ENCODE results near the gene NAA10. TPM values are rescaled to one million over a fixed set of nuclear protein-coding genes. Genes with fewer than 3 reads are reported as not detected.

NAA10 gene
- total RNA-seq, 2 donors from 2014 or later, result 60.1 to 66.4 TPM

DNA sequence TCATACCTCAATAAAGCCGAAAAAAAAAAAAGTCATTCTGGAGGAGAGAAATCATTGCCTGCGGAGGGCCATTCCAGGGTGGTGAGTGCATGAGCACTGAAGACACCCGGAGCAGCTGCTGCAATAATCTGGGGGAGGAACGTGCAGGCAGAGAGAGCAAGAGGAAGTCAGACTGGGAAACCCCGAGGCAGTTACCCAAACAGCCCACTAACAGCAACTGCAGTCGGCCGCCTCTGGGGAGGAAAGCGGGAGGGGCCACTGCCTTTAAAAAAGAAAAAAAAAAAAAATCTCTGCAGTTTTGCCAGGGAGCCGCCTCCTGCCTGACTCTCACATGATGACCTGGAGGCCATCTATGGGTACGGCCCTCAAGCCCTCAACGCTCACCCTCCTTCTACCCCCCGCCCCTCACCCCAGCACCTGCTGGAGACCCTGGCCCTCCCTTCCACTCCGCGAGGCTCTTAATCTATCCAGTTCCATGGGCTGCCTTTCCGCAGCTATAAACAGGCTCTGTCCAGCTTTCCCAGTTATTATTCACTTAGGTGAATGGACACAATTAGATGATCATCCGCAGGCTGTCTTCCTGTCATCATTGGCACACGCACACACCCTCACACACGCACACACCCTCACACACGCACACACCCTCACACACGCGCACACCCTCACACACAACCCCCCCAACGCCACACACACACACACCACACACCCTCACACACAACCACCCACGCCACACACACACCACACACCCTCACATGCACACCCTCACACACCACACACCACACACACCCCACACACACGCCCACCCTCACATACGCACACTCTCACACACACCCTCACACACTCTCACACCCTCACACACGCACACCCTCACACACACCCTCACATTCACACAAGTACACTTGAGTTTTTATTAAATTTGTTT, 33.7 kb downstream of the NAA10 start:
- no peaks in the 10 kb centered on the region for H3K36me3 ChIP-seq
- H3K4me1 ChIP-seq (ENCODE audit: control insufficient read depth in 1 of 2, low read depth in 2 of 2), result no peaks in the 10 kb centered on the region
- no peak overlapping the region for H3K27ac ChIP-seq
- no peak for ATAC-seq (ENCODE audit: insufficient number of reproducible peaks, low FRiP score, low read depth)
- no peak overlapping the region for H3K4me3 ChIP-seq
- H3K9me3 ChIP-seq, result no peaks in the 10 kb centered on the region
- TF ChIP-seq, protein P1, sequence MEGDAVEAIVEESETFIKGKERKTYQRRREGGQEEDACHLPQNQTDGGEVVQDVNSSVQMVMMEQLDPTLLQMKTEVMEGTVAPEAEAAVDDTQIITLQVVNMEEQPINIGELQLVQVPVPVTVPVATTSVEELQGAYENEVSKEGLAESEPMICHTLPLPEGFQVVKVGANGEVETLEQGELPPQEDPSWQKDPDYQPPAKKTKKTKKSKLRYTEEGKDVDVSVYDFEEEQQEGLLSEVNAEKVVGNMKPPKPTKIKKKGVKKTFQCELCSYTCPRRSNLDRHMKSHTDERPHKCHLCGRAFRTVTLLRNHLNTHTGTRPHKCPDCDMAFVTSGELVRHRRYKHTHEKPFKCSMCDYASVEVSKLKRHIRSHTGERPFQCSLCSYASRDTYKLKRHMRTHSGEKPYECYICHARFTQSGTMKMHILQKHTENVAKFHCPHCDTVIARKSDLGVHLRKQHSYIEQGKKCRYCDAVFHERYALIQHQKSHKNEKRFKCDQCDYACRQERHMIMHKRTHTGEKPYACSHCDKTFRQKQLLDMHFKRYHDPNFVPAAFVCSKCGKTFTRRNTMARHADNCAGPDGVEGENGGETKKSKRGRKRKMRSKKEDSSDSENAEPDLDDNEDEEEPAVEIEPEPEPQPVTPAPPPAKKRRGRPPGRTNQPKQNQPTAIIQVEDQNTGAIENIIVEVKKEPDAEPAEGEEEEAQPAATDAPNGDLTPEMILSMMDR (IDR thresholded peaks at IDR 0.05), result no peak
- no peak for DNase-seq (ENCODE audit: low spot score)
- no peaks in the 10 kb centered on the region for H3K27me3 ChIP-seq (replicated peaks; ENCODE audit: insufficient read depth)

DNA sequence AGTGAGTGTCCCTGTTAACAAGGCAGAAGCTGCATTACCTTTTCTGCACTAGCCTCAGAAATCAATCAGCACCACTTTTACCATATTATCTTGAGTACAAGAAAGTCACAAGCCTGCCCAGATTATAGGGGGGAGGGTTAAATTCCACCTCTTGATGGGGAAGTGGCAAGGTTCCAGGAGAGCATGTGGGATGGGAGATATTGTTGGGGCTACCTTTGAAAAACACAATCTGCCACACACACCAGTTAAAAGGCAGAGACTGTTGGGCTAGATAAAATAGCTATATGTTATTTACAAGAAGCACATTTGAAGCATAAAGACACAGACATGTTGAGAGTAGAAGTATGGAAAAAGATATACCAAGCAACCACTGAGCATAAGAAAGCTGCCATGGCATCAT, 36.9 kb downstream of the NAA10 start:
- TF ChIP-seq, protein P1 (IDR thresholded peaks at IDR 0.05), result no peak
- H3K9me3 ChIP-seq, result no peaks in the 10 kb centered on the region
- no peaks in the 10 kb centered on the region for H3K36me3 ChIP-seq
- H3K27me3 ChIP-seq (replicated peaks; ENCODE audit: insufficient read depth), result no peaks in the 10 kb centered on the region
- H3K4me1 ChIP-seq (ENCODE audit: control insufficient read depth in 1 of 2, low read depth in 2 of 2), result no peaks in the 10 kb centered on the region
- no peak for DNase-seq (ENCODE audit: low spot score)
- H3K27ac ChIP-seq, result no peak overlapping the region
- no peak overlapping the region for H3K4me3 ChIP-seq
- no peak for ATAC-seq (ENCODE audit: insufficient number of reproducible peaks, low FRiP score, low read depth)

DNA sequence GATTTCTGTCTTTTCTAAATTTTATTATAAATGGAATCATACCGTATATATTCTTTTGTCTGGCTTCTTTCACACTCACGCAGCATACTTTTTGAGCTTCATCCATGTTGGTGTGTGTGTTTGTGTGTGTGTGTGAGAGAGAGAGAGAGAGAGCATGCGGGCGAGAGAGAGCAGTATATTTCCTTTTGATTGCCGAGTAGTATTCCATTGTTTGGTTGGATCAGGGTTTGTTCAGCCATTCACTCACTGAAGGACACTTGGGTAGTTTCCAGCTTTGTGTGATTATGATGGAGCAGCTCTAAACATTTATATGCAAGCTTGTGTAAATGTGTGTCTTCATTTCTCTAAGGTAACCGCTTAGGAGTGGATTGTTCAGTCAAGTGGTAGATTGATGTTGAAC, 45.7 kb downstream of the NAA10 start:
- H3K4me1 ChIP-seq (ENCODE audit: control insufficient read depth in 1 of 2, low read depth in 2 of 2), result peaks cover 0 to 7% of the 10 kb centered on the region in 2 donors
- H3K27ac ChIP-seq, result no peak overlapping the region
- no peaks in the 10 kb centered on the region for H3K9me3 ChIP-seq
- ATAC-seq (ENCODE audit: insufficient number of reproducible peaks, low FRiP score, low read depth) (no peak), DNase-seq (ENCODE audit: low spot score) (no peak)
- no peaks in the 10 kb centered on the region for H3K36me3 ChIP-seq
- TF ChIP-seq, protein P1 (IDR thresholded peaks at IDR 0.05), result no peak
- no peak overlapping the region for H3K4me3 ChIP-seq
- H3K27me3 ChIP-seq (replicated peaks; ENCODE audit: insufficient read depth), result no peaks in the 10 kb centered on the region

DNA sequence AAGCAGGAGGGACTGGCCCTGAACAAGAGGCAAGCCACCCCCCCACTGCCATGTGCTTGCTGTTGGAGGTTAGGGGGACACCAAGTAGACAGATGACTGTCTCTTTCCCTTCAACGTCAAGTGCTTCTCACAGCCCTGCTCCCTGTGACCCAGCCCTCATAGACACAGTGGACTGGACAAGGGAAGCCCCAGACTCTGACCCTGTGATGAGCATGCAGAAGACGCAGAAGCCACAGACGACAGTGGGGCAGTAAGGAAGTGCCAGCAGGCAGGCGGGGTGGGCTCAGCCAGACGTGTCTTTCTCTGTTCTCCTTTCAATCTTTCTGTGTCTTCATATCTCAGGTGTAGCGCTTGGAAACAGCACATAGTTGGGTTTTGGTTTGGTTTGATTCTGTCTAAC, 46.5 kb downstream of the NAA10 start:
- peaks cover 0 to 7% of the 10 kb centered on the region in 2 donors for H3K4me1 ChIP-seq (ENCODE audit: control insufficient read depth in 1 of 2, low read depth in 2 of 2)
- no peak overlapping the region for H3K4me3 ChIP-seq
- H3K9me3 ChIP-seq, result no peaks in the 10 kb centered on the region
- no peak overlapping the region for H3K27ac ChIP-seq
- TF ChIP-seq, protein P1 (IDR thresholded peaks at IDR 0.05), result no peak
- DNase-seq (ENCODE audit: low spot score) (no peak), ATAC-seq (ENCODE audit: insufficient number of reproducible peaks, low FRiP score, low read depth) (no peak)
- no peaks in the 10 kb centered on the region for H3K27me3 ChIP-seq (replicated peaks; ENCODE audit: insufficient read depth)
- H3K36me3 ChIP-seq, result no peaks in the 10 kb centered on the region

DNA sequence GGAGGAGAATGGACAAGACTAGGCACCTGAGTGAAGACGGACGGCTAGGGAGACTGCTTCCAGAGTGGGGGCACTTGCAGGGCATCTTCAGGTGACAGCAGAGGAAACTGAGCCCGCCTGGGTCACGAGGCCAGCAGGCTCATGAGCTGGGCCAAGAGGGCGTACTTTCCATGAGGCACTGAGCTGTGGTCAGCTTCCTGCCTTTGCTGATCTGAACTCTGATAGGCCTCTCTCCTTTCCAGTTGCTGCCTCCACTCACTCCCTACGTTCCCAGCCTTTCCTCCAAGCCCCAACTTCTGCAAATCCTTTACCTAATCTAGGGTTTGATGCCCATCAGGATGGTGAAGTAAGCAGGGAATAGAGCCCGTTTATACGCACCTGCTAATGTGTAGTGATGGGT, 47.5 kb downstream of the NAA10 start:
- H3K4me3 ChIP-seq, result no peak overlapping the region
- H3K9me3 ChIP-seq, result no peaks in the 10 kb centered on the region
- DNase-seq (ENCODE audit: low spot score) (no peak), ATAC-seq (ENCODE audit: insufficient number of reproducible peaks, low FRiP score, low read depth) (no peak)
- H3K4me1 ChIP-seq (ENCODE audit: control insufficient read depth in 1 of 2, low read depth in 2 of 2), result peaks cover 0 to 7% of the 10 kb centered on the region in 2 donors
- H3K36me3 ChIP-seq, result no peaks in the 10 kb centered on the region
- no peaks in the 10 kb centered on the region for H3K27me3 ChIP-seq (replicated peaks; ENCODE audit: insufficient read depth)
- TF ChIP-seq, protein P1 (IDR thresholded peaks at IDR 0.05), result no peak
- no peak overlapping the region for H3K27ac ChIP-seq

All from thoracic aorta (tissue), 2 donors.